CD4-positive, alpha-beta T cell treated with Interleukin-17A for 1 hour (primary cell): Measurements from ENCODE around the gene SNAPIN.

Experiments used
- DNase-seq: peaks from one replicate; pipeline ENCODE4 v3.0.0-alpha.2; 2020

Gene SNAPIN

GRCh38 chr1:153658400-153659174, at the start of gene SNAPIN:
TSS of gene SNAPIN (plus strand) at chr1:153658703. CDS start at chr1:153658744, 41 bp downstream.
- peak; percentile 91 for DNase-seq

DNA sequence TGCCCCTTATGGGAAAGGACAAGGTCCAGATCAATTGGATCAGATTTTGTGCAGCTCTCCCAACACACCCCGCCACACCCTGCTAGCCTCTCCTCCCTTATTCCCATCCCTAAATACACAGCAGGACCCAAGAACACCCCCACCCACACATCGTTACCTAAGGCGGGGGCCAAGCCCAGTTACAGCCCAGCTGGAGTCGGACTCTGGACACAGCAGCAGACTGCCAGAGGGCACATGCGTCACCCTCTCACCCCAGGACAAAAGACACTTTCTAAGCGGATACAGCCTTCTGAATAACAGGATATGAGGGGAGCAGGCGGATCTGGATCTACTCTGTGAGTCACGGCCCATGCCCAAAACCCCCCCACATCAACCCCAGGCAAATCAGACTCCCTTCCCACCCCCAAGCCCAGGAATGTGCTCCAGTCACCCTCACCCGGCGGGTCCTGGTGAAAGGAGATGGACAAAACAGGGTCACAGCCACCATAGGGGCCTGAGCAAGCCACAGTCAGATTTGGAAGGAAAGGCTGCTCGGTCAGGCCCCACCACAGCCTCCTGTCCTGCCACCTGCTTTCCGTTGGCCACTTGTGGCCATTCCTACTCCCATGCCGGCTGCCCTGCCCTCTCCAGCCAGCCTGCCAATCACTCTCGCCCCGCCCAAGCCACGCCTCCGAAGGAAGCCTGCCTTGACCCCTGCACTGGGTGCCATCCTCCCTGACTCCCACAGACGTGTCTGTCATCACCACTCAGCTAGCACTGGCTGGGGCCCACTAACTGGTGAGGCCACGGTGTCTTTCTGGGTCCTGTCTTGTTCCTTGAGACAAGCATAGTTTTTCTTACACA, 49.5 kb upstream of the SNAPIN start:
- DNase-seq: no peak

DNA sequence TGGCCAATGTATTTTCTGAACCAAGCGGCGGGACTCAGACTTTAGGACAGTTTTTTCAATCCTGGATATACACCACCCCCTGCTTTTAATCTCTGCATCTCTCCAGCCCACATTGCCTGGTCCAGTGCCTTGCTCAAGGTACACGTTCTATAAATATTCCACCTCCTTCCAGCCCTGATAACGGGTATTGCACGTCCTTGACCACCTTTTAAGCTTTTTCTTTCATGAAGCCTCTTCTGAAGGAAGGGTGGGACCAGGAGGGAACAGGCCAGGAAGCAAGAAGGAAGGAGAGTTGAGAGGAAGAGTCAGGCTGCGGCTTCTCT, 49.0 kb upstream of the SNAPIN start:
- DNase-seq: no peak

- DNase-seq: no peak
Observed at GRCh38 chr1:153610334-153610733, 48.2 kb upstream of the SNAPIN start.

GRCh38 chr1:153610811-153611301, 47.6 kb upstream of the SNAPIN start:
- DNase-seq: no peak

DNA sequence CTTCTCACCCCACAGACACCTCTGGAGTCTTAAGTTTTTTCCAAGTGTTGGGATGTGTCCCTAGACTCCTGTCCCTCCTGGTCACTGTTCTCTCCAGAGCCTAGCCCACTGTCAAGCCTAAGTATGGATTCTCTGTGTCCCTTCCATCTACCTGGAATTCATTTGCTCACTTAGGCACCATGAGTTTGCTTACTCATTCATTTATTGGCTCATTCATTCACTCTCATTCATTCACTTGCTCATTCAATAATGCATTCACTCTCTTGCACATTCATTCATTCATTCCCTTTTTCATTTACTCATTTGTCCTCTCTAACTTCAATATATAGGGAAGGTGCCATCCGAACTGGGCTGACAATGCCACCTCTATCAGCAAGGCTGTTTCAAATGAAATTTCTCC, 47.1 kb upstream of the SNAPIN start:
- no peak for DNase-seq

GRCh38 chr1:153612111-153612754, 46.3 kb upstream of the SNAPIN start:
- no peak for DNase-seq

- no peak for DNase-seq
Observed at GRCh38 chr1:153612755-153613331, 45.7 kb upstream of the SNAPIN start, which contains the start of gene S100A16. TSS of gene S100A16 (minus strand) at chr1:153613137. CDS start at chr1:153608151, 4,986 bp downstream.

DNA sequence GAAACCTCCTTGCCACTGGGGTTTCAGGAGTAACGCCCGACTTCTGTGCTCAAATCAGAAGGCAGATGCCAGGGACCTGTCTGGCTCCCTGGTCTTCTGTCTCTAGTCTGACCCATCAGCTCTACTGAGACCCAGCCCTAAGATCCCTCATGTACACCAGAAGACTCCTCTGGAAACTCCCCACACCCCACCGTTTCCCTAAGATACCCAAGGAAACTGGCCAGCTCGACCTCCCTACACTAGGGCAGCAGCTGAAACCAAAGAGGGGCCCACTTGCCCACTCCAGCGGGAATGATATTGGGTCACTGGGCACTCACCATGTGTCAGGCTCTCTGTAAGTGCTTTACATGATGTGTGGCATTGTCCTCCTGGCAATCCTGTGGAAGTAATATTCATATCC, 45.1 kb upstream of the SNAPIN start:
- no peak for DNase-seq

DNA sequence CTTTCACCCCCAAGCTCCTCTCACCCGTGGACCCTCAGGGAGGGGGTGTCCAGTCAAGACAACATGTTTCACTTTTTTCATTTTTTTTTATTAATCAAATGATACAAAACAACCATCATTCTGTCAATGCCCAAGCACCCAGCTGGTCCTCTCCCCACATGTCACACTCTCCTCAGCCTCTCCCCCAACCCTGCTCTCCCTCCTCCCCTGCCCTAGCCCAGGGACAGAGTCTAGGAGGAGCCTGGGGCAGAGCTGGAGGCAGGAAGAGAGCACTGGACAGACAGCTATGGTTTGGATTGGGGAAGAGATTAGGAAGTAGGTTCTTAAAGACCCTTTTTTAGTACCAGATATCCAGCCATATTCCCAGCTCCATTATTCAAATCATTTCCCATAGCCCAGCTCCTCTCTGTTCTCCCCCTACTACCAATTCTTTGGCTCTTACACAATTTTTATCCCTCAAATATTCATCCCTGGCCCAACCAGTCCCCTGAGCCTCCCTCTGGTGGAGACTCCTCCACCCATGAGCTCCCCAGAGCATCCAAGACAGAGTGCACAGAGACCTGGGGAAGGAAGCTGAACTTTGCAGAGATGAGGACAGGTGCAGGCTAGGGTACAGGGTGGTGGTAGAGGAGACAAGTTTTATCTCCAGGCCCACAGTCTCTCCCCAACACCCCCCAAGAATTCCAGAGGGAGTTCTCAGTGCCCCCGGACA, 44.2 kb upstream of the SNAPIN start:
- DNase-seq: no peak

DNA sequence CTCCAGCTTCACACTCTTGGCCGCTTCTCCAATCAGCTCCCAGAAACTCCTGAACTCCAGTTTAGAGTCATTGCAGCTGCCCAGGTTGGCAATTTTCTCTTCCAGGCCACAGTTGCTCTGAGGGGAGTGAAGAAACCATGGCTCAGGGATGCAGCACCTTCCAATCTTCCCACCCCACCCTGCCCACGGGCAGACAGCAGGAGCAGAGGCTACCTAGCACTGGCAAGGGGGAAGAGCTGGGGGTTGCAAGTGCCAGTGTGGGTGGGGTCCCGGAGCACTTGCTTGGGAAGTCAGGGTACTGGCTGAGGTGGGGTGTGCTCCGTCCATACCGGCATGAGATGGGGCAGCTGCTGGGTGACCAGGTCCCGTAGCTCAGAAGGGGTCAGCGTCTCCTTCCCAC, 43.6 kb upstream of the SNAPIN start:
- no peak for DNase-seq

DNA sequence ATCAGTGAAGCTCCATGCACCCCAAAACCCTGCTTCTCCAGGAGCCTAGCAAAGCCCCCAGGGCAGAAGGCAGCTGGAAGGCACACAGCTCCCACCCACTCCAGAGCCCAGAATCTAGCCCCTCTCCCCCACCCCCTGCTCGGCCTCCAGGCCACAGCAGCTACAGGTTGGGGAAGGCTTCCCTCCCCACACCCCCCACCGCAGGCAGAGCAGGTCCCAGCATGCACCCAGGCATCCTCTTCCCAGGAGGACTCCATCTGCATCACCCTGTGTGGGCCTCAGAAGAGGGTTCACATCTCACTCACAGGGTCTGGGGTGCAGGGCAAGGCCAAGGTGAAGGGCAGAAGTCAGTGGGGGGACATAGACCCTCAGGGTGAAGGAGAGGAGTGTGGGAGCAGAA, 43.1 kb upstream of the SNAPIN start:
- no peak for DNase-seq

DNA sequence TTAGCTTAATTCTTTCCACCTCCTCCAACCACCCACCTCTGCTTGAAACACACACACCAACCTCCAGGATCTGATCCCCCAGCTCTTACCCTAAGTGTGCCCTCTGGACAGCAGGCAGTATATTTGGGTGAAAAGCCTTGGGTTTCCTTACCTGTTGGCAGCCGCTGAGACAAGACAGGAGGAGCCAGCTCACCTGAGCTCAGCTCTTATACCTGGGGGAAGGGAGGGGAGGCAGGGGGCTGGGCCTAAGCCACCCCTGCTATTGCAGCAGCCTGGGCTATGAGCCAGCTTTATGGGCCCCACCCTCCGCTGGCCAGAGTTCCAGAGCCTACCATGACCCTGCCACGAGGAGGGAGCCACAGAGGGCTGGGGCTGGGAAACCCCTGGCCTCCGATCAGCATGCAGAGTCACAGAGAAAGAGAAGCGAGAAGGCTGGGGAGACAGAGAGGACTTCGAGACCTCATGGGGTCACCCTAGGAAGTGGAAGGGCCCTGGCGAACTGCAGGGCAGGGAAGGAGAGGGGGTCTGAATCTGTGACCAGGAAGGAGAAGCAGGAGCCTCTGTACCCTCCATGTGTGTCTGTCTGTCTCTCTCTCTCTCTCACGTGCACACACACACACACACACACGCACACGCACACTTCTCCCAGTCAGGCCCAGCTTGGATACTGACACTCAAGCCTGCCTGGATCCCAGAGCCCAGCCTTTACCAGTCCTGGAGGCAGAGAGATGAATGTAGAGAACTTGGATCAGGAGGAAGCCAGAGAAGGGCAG, 42.2 kb upstream of the SNAPIN start, which contains the start of gene S100A14:
Gene S100A14, minus strand, starts transcription at position 182 of the 773 bp plus-strand sequence. CDS start 467 bp downstream, outside the sequence.
- DNase-seq: no peak

GRCh38 chr1:153616917-153617311, 41.6 kb upstream of the SNAPIN start:
- DNase-seq: no peak

DNA sequence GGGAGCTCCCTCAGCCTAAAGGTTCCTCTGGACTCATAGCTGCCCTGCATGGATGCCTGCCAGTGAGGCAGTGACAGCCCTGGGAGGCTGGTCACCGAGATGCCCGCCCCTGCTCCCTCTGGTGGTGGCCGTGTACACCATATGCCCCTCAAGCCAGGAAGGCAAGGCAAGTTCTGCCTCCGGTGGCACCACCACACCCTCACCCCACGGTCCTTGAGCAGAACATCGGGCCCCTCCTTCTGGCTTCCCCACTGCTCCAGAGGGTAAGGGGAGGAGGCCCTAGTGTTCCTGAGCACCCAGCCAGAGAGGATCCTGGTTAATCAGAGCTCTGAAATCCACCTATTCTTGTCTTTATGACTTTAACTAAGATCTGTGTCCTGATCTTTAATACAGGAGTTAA, 40.8 kb upstream of the SNAPIN start:
- peak; percentile 64 for DNase-seq

- no peak for DNase-seq
Observed at GRCh38 chr1:153619171-153619570, 39.3 kb upstream of the SNAPIN start.

DNA sequence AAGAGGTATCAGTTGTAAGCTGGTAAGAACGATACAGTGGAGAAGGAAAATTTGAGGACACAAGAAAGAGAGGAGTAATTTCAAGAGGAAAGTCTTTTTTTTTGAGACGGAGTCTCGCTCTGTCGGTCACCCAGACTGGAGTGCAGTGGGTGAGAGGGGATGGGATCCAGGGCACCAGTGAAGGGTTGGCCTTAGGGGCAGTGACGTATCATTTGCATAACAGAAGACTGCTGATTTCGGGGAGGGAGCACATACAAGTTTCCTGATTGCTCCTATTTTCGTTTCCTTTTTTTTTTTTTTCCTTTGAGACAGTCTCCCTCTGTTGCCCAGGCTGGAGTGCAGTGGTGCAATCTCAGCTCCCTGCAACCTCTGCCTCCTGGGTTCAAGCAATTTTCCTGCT, 35.4 kb upstream of the SNAPIN start:
- DNase-seq: no peak

GRCh38 chr1:153624965-153625611, 33.4 kb upstream of the SNAPIN start:
- DNase-seq: no peak

GRCh38 chr1:153626477-153626903, 32.0 kb upstream of the SNAPIN start:
- DNase-seq: no peak

GRCh38 chr1:153626904-153627714, 31.4 kb upstream of the SNAPIN start, which contains the start of gene S100A13:
TSS of gene S100A13 (minus strand) at chr1:153627505. CDS start at chr1:153626472, 1,033 bp downstream.
- no peak for DNase-seq
